H1 (cell line): ENCODE data around the gene STIM1. TPM values are rescaled to one million over a fixed set of nuclear protein-coding genes. Genes with fewer than 3 reads are reported as not detected.

Experiments used
- EGR1 ChIP-seq: IDR thresholded peaks from 2 replicates; pipeline ENCODE4 v1.6.1; 2011; ENCODE audit warnings: low read depth, low read length, borderline replicate concordance
- MAX ChIP-seq: IDR thresholded peaks from 2 replicates; pipeline ENCODE4 v1.6.1; 2012; ENCODE audit warnings: inconsistent platforms
- SP4 ChIP-seq: IDR thresholded peaks from 2 replicates; pipeline ENCODE4 v1.6.1; 2012; ENCODE audit warnings: low read length, inconsistent platforms
- polyA plus RNA-seq, 7 experiments: library from polyadenylated mRNA; depleted of rRNA in 3 of 7; stranded (reverse) in 5 of 7; unstranded in 2 of 7; fragments of >200 nt in 5 of 7; fragments of 200-250 nt in 2 of 7; gene quantifications; 1 replicate in 5 of 7; 2 replicates in 1 of 7; 4 replicates in 1 of 7; pipeline versions ENCODE4 v1.2.1 to v1.2.3, GENCODE V29; 2011 to 2013; ENCODE audit warnings: missing spikeins in 2 of 7, mixed read lengths in 2 of 7
- total RNA-seq: library from RNA; stranded (reverse); fragmentation: NEBNext Ultra II Directional; extraction: Animal tissue kit (Norgen Biotek cat#: 25700); gene quantifications from 2 replicates; pipeline ENCODE4 v1.2.1, GENCODE V29; 2021
- TF ChIP-seq, protein P1 (sequence below), 3 experiments: IDR thresholded peaks; 1 replicate in 2 of 3; 2 replicates in 1 of 3; pipeline versions ENCODE4 v1.5.1 to v1.6.1; 2011; ENCODE audit warnings: low read length in 3 of 3, mild to moderate bottlenecking in 3 of 3, inconsistent platforms in 2 of 3, low read depth in 1 of 3, moderate library complexity in 1 of 3; ENCODE audit not compliant: insufficient read depth in 1 of 3; ENCODE audit errors: control extremely low read depth in 1 of 3

The STIM1 gene
- total and polyA plus RNA-seq, 2 of the 8 experiments (the other 6 are each of a cell fraction or from before 2014, with no cell fraction given), result 11.1 to 12.2 TPM

- TF ChIP-seq, protein P1, sequence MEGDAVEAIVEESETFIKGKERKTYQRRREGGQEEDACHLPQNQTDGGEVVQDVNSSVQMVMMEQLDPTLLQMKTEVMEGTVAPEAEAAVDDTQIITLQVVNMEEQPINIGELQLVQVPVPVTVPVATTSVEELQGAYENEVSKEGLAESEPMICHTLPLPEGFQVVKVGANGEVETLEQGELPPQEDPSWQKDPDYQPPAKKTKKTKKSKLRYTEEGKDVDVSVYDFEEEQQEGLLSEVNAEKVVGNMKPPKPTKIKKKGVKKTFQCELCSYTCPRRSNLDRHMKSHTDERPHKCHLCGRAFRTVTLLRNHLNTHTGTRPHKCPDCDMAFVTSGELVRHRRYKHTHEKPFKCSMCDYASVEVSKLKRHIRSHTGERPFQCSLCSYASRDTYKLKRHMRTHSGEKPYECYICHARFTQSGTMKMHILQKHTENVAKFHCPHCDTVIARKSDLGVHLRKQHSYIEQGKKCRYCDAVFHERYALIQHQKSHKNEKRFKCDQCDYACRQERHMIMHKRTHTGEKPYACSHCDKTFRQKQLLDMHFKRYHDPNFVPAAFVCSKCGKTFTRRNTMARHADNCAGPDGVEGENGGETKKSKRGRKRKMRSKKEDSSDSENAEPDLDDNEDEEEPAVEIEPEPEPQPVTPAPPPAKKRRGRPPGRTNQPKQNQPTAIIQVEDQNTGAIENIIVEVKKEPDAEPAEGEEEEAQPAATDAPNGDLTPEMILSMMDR (IDR thresholded peaks at IDR 0.05; ENCODE audit: control extremely low read depth in 1 of 3, insufficient read depth in 1 of 3, low read depth in 1 of 3, low read length in 3 of 3), result no peak
- TF ChIP-seq SP4 (no peak), EGR1 (no peak), MAX (no peak)
Measured at GRCh38 chr11:3815845-3816244, 39.6 kb upstream of the STIM1 start (continued).
